ENCODE data around the gene CCDC174.

DNA sequence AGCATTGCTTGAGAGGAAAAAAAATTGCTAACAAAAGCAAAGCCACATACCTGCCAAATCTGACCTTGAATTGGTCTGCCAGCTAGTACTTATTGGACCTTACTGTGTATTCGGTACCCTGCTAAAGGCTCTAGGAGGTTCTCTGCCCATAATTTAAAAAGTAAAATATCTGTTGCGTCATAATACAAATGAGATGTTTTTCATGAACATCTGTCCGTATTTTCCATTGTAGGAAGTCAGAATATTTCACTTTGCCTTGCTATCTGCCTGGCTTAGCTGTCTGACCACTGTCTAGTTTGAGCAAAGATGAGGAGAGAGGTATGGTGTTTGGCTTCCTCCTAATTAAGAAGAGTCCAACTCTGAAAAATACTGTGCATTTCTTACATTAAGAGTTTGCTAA, 12.6 kb downstream of the CCDC174 start:
- no peak for TF ChIP-seq POLR2A (IDR thresholded peaks at IDR 0.05; ENCODE audit: low read length)
- TF ChIP-seq SREBF2 (IDR thresholded peaks at IDR 0.05): no peak
- TF ChIP-seq, protein P1, sequence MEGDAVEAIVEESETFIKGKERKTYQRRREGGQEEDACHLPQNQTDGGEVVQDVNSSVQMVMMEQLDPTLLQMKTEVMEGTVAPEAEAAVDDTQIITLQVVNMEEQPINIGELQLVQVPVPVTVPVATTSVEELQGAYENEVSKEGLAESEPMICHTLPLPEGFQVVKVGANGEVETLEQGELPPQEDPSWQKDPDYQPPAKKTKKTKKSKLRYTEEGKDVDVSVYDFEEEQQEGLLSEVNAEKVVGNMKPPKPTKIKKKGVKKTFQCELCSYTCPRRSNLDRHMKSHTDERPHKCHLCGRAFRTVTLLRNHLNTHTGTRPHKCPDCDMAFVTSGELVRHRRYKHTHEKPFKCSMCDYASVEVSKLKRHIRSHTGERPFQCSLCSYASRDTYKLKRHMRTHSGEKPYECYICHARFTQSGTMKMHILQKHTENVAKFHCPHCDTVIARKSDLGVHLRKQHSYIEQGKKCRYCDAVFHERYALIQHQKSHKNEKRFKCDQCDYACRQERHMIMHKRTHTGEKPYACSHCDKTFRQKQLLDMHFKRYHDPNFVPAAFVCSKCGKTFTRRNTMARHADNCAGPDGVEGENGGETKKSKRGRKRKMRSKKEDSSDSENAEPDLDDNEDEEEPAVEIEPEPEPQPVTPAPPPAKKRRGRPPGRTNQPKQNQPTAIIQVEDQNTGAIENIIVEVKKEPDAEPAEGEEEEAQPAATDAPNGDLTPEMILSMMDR (IDR thresholded peaks at IDR 0.05): no peak

Data from A549 (cell line).